Stomach (tissue), 9 donors: ENCODE data around the gene LRRC4C. TPM values are rescaled to one million over a fixed set of nuclear protein-coding genes. Genes with fewer than 3 reads are reported as not detected.
"Not testable (repeated sequence)": the region's sequence is repeated elsewhere in the genome, so short reads cannot be mapped to it uniquely, and the experiment has no call there.

ENCODE experiments used
- DNase-seq, 2 donors: peaks; one replicate each; pipeline versions ENCODE4 v3.0.0 to v3.0.0-alpha.2; 2013 to 2019
- H3K27ac ChIP-seq, 5 donors: fragments of 200-600 bp in 4 of 5; sonication (generic) in 4 of 5; one replicate each; pipeline ENCODE4 v1.5.1; 2013 to 2019; ENCODE audit warnings: mild to moderate bottlenecking in 1 of 5, moderate library complexity in 1 of 5
- H3K27me3 ChIP-seq, 3 donors: fragments of 200-600 bp; sonication (generic); one replicate each; pipeline ENCODE4 v1.5.1; 2017 to 2019; ENCODE audit warnings: mixed run types in 1 of 3
- H3K36me3 ChIP-seq, 4 donors: fragments of 200-600 bp; sonication (generic); 1 replicate in 3 of 4; 2 replicates in 1 of 4; pipeline ENCODE4 v1.5.1; 2016 to 2019
- H3K4me1 ChIP-seq, 4 donors: fragments of 200-600 bp; sonication (generic); one replicate each; pipeline ENCODE4 v1.5.1; 2016 to 2019
- H3K4me3 ChIP-seq, 4 donors: fragments of 200-600 bp; sonication (generic) in 3 of 4; one replicate each; pipeline ENCODE4 v1.5.1; 2016 to 2019; ENCODE audit warnings: mild to moderate bottlenecking in 1 of 4
- H3K9me3 ChIP-seq, 4 donors: fragments of 200-600 bp; sonication (generic); one replicate each; pipeline ENCODE4 v1.5.1; 2016 to 2019
- EP300 ChIP-seq: sonication (generic); formaldehyde crosslinking; IDR thresholded peaks from one replicate; pipeline ENCODE4 v1.6.1; 2017; ENCODE audit warnings: antibody characterized with exemption
- POLR2A ChIP-seq, 4 donors: fragments of 450-650 bp; IDR thresholded peaks; one replicate each; pipeline ENCODE4 v1.6.1; 2016; ENCODE audit warnings: antibody characterized with exemption in 4 of 4, control low read depth in 2 of 4, mild to moderate bottlenecking in 1 of 4, moderate library complexity in 1 of 4
- POLR2AphosphoS5 ChIP-seq, 3 donors: sonication (generic); formaldehyde crosslinking; IDR thresholded peaks; one replicate each; pipeline ENCODE4 v1.6.1; 2016; ENCODE audit warnings: antibody characterized with exemption in 3 of 3
- WGBS, 5 donors: extraction: QIAGEN DNeasy Blood & Tissue Kit in 3 of 5; methylation state at CpG; one replicate each; pipeline versions ENCODE4 v1.1.5 to v1.1.7; 2013 to 2018; 5-methylcytosine and 5-hydroxymethylcytosine counted together
- intact Hi-C: fragments of 100-400 bp; cut with DNase I; formaldehyde crosslinking; loops from one replicate; pipeline ENCODE4 v1.15.1; 2023; ENCODE audit warnings: low total_unique reads
- polyA plus RNA-seq, 3 donors: library from polyadenylated mRNA; stranded (reverse); fragments of 200-250 nt; gene quantifications; one replicate each; pipeline ENCODE4 v1.2.3, GENCODE V29; 2013
- total RNA-seq, 5 donors: library from RNA; depleted of rRNA; stranded (reverse); fragments of >200 nt; gene quantifications; one replicate each; pipeline versions ENCODE4 v1.1.0 to v1.2.3, GENCODE V29; 2014 to 2016
- TF ChIP-seq, protein P1 (sequence below), 7 experiments: fragments of 450-650 bp in 4 of 7; fragments of 200-600 bp in 3 of 7; sonication (generic) in 3 of 7; IDR thresholded peaks; one replicate each; pipeline ENCODE4 v1.5.1; 2016 to 2019; ENCODE audit warnings: antibody characterized with exemption in 7 of 7, control low read depth in 2 of 7, mild to moderate bottlenecking in 1 of 7
- donor health status: healthy with polysubstance abuse.
- donor health status: Bipolar disorder and iron deficiency.
- donor health status: healthy.

The LRRC4C gene
- total and polyA plus RNA-seq, 8 donors = 0.31 to 3.3 (median 0.45) TPM; not detected in 4

DNA sequence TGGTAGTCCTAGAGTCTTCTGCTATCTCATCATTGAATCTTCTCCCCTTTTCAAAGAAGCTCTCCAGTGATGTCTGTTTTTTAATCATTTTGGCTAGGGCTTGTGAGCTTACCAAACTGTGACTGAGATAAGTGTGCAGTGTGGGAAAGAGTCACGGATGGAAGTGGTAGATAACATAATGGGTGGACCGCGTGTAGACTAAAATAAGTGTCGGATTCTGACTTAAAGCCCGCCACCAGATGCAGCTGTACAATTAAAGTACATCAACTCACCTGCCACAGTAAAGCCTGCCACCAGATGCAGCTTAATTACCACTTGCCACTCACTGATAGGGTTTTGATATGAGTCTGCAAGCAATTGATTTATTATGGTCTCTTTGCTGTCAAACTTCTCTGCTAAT, 581.5 kb downstream of the LRRC4C start:
- 78 to 86% (median 85%) methylated on average over 5 of the region's 5 CpGs for WGBS, 5 donors
- Histone ChIP-seq H3K36me3 (no peaks in the 10 kb centered on the region), H3K4me3 (no peak overlapping the region), H3K27me3 (no peaks in the 10 kb centered on the region), H3K4me1 (no peaks in the 10 kb centered on the region), H3K9me3 (no peaks in the 10 kb centered on the region), H3K27ac (no peak overlapping the region)
- TF ChIP-seq POLR2A (IDR thresholded peaks at IDR 0.05) = no peak
- TF ChIP-seq, protein P1, sequence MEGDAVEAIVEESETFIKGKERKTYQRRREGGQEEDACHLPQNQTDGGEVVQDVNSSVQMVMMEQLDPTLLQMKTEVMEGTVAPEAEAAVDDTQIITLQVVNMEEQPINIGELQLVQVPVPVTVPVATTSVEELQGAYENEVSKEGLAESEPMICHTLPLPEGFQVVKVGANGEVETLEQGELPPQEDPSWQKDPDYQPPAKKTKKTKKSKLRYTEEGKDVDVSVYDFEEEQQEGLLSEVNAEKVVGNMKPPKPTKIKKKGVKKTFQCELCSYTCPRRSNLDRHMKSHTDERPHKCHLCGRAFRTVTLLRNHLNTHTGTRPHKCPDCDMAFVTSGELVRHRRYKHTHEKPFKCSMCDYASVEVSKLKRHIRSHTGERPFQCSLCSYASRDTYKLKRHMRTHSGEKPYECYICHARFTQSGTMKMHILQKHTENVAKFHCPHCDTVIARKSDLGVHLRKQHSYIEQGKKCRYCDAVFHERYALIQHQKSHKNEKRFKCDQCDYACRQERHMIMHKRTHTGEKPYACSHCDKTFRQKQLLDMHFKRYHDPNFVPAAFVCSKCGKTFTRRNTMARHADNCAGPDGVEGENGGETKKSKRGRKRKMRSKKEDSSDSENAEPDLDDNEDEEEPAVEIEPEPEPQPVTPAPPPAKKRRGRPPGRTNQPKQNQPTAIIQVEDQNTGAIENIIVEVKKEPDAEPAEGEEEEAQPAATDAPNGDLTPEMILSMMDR (IDR thresholded peaks at IDR 0.05) = no peak
- TF ChIP-seq EP300 = no peak
- TF ChIP-seq POLR2AphosphoS5 (IDR thresholded peaks at IDR 0.05) = no peak
- no peak for DNase-seq
- intact Hi-C loops = no loop called here

DNA sequence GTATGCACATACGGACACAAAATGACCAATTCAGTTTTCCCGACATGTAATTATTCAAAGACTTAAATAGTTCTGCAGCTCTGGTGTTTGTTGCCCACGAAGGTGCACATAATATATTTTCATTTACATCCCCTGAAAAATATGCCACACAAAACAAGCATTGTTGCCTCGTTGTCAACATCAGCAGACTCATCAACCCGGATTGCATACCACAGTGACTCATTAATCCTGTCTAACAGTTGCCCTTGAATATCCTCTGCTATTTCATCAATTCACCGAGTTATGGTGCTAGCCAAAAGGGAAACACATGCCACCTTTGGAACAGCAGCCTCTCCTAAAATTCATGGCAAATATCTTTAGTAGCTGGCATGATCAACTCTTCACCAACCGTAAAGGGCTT, 582.2 kb downstream of the LRRC4C start:
- no peak for DNase-seq
- Histone ChIP-seq H3K9me3 (no peaks in the 10 kb centered on the region), H3K27me3 (no peaks in the 10 kb centered on the region), H3K36me3 (no peaks in the 10 kb centered on the region), H3K4me1 (no peaks in the 10 kb centered on the region), H3K4me3 (no peak overlapping the region), H3K27ac (no peak overlapping the region)
- intact Hi-C loops = no loop called here
- 74 to 83% (median 76%) methylated on average over 7 of the region's 7 CpGs for WGBS, 5 donors
- no peak for TF ChIP-seq POLR2AphosphoS5 (IDR thresholded peaks at IDR 0.05)
- TF ChIP-seq, protein P1 (IDR thresholded peaks at IDR 0.05) = no peak
- no peak for TF ChIP-seq POLR2A (IDR thresholded peaks at IDR 0.05)
- no peak for TF ChIP-seq EP300

DNA sequence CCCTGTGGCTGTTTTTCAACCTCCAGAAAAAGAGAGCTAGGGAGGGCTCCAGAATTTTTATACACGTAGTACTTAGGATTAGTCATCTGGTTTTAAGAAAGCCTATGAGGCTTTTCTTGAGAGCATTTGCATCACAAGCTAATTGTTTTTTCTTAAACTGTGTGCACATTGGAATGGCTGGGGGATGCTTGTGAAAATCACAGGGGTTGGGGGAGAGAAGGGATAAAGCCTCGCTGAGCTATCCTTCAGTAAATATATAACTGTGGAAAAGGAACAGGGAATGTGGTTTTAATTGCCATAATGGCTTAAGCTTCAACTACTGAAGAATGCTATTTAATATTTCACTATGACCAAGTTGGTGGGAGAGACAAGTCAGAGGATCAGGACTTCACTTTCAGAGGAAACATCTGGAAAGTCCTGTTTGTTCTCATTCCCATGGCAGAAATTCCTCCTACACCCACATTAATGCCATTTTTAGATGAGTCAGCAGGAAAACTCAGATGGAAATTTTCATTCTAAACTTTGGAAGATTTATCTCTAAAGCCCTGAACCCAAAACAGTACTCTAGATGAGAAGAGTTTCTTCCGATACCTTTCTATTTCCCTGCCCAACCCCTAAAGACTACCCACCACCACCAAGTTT, 591.3 kb downstream of the LRRC4C start:
- no peaks in the 10 kb centered on the region for H3K27me3 ChIP-seq
- intact Hi-C loops = no loop called here
- TF ChIP-seq POLR2AphosphoS5 (IDR thresholded peaks at IDR 0.05) (no peak), EP300 (no peak), POLR2A (IDR thresholded peaks at IDR 0.05) (no peak)
- TF ChIP-seq, protein P1 (IDR thresholded peaks at IDR 0.05) = no peak
- H3K9me3 ChIP-seq = no peaks in the 10 kb centered on the region
- DNase-seq = peak in 1 of 2 donors; percentile 20
- H3K27ac ChIP-seq = no peak overlapping the region
- no peaks in the 10 kb centered on the region for H3K4me1 ChIP-seq
- H3K36me3 ChIP-seq = no peaks in the 10 kb centered on the region
- 59 to 75% (median 67%) methylated on average over 3 of the region's 3 CpGs for WGBS, 5 donors
- no peak overlapping the region for H3K4me3 ChIP-seq

DNA sequence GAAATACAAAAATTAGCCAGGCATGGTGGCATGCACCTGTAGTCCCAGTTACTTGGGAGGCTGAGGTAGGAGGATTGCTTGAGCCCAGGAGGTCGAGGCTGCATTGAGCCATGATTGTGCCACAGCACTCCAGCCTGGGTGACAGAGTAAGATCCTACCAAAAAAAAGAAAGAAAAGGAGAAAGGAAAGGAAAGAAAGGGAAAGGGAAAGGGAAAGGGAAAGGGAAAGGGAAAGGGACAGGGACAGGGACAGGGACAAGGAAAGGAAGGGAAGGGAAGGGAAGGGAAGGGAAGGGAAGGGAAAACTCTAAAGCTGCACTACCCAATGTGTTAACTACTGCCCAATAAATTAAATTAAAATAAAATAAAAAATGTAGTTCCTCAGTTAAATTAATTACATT, 601.7 kb downstream of the LRRC4C start:
- WGBS, 5 donors = 40 to 67% (median 55%) methylated on average over 1 of the region's 1 CpG
- intact Hi-C loops = not testable (repeated sequence)

DNA sequence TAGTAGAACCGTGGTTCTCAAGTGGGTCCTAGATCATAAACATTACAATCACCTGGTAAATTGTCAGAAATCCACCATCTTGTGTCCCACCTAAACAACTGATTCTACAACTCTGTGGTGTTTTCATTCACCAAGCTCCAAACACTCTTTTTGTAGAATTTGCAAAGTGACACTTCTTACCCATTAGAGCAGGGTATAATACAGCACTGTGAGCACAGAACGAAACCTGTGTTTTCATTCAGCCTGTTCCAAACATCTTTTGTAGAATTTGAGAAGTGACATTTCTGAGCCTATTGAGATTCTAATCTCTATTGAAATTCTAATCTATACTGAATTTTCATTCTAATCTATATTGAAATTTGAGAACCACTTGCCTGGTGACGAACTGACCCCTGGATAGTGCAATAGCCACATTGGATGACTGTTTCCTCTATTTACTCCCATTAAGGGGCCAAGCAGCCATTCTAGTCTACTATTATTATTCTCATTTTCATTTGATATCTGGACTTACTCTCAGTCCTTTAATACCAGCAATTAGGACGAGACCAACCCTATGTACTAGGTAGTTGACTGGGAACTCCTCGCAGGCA, 616.6 kb downstream of the LRRC4C start:
- Histone ChIP-seq H3K4me3 (no peak overlapping the region), H3K4me1 (no peaks in the 10 kb centered on the region), H3K27me3 (no peaks in the 10 kb centered on the region), H3K36me3 (no peaks in the 10 kb centered on the region), H3K9me3 (no peaks in the 10 kb centered on the region), H3K27ac (no peak overlapping the region)
- TF ChIP-seq, protein P1 (IDR thresholded peaks at IDR 0.05) = no peak
- TF ChIP-seq POLR2AphosphoS5 (IDR thresholded peaks at IDR 0.05) = no peak
- no peak for TF ChIP-seq EP300
- TF ChIP-seq POLR2A (IDR thresholded peaks at IDR 0.05) = no peak
- DNase-seq = no peak
- 74 to 81% (median 79%) methylated on average over 5 of the region's 5 CpGs for WGBS, 5 donors
- intact Hi-C loops = no loop called here

More for the DNA sequence above, 601.7 kb downstream of the LRRC4C start:
- not testable (repeated sequence) for H3K4me1 ChIP-seq, H3K36me3 ChIP-seq, H3K27ac ChIP-seq, DNase-seq, H3K27me3 ChIP-seq, H3K4me3 ChIP-seq, H3K9me3 ChIP-seq
